K562 (cell line): ENCODE measurements around the gene CNPPD1. TPM values are rescaled to one million over a fixed set of nuclear protein-coding genes. Genes with fewer than 3 reads are reported as not detected.

Experiments
- CBFA2T3 ChIP-seq: fragments of 450-650 bp; IDR thresholded peaks from 2 replicates; pipeline ENCODE4 v1.6.1; 2017
- DPF2 ChIP-seq: fragments of 450-650 bp; IDR thresholded peaks from 2 replicates; pipeline ENCODE4 v1.6.1; 2016
- ESRRA ChIP-seq: fragments of 450-650 bp; IDR thresholded peaks from 2 replicates; pipeline ENCODE4 v1.6.1; 2014; ENCODE audit warnings: low read depth, mild to moderate bottlenecking, moderate library complexity, borderline replicate concordance
- HNRNPL ChIP-seq: fragments of 200-400 bp; formaldehyde crosslinking; IDR thresholded peaks from 2 replicates; pipeline ENCODE4 v1.6.1; 2017; ENCODE audit warnings: low read depth, mild to moderate bottlenecking, low read length
- IRF2 ChIP-seq: sonication (generic); formaldehyde crosslinking; IDR thresholded peaks from 2 replicates; pipeline ENCODE4 v1.8.1; 2022; ENCODE audit warnings: mild to moderate bottlenecking, missing genetic modification reagents
- KHSRP ChIP-seq: fragments of 450-650 bp; IDR thresholded peaks from 2 replicates; pipeline ENCODE4 v1.6.1; 2017
- MTF1 ChIP-seq: fragments of 250-450 bp; sonication (Bioruptor Pico); IDR thresholded peaks from 2 replicates; pipeline ENCODE4 v1.9.0; 2021; ENCODE audit warnings: moderate library complexity, mild to moderate bottlenecking, inconsistent platforms, borderline replicate concordance
- RAD51 ChIP-seq: fragments of 450-650 bp; IDR thresholded peaks from 2 replicates; pipeline ENCODE4 v1.7.1; 2016; ENCODE audit warnings: low read depth, mild to moderate bottlenecking, borderline replicate concordance
- SP2 ChIP-seq: IDR thresholded peaks from 2 replicates; pipeline ENCODE4 v1.6.1; 2011; ENCODE audit warnings: mild to moderate bottlenecking, low read depth, low read length, moderate library complexity; ENCODE audit not compliant: poor library complexity, severe bottlenecking; ENCODE audit errors: extremely low read depth
- SRSF9 ChIP-seq: fragments of 200-400 bp; formaldehyde crosslinking; IDR thresholded peaks from 2 replicates; pipeline ENCODE4 v1.6.1; 2017; ENCODE audit warnings: low read depth, low read length, borderline replicate concordance
- TAF7 ChIP-seq: fragments of 450-650 bp; IDR thresholded peaks from 2 replicates; pipeline ENCODE4 v1.6.1; 2016; ENCODE audit warnings: missing genetic modification characterization, missing compliant biosample characterization
- ZMIZ1 ChIP-seq, 2 experiments: fragments of 150-350 bp in 1 of 2; IDR thresholded peaks; 2 replicates each; pipeline ENCODE4 v1.6.1; 2012 to 2016; ENCODE audit warnings: low read depth in 2 of 2, low read length in 2 of 2, mild to moderate bottlenecking in 1 of 2, moderate library complexity in 1 of 2
- ZNF41 ChIP-seq: fragments of 250-450 bp; sonication (Bioruptor Pico); conservative IDR thresholded peaks from 2 replicates; pipeline ENCODE4 v1.4.0; 2020; ENCODE audit warnings: mild to moderate bottlenecking
- ZNF507 ChIP-seq: conservative IDR thresholded peaks from 2 replicates; pipeline ENCODE4 v1.6.1; 2017; ENCODE audit warnings: missing genetic modification characterization, missing compliant biosample characterization
- ZNF592 ChIP-seq: fragments of 450-650 bp; IDR thresholded peaks from 2 replicates; pipeline ENCODE4 v1.6.1; 2017; ENCODE audit warnings: antibody characterized with exemption, mild to moderate bottlenecking
- ZNF699 ChIP-seq: fragments of 250-450 bp; sonication (Bioruptor Pico); IDR thresholded peaks from 2 replicates; pipeline ENCODE4 v1.8.0; 2021; ENCODE audit warnings: mild to moderate bottlenecking, moderate library complexity; ENCODE audit not compliant: insufficient replicate concordance
- polyA plus RNA-seq, 8 experiments: library from polyadenylated mRNA; depleted of rRNA in 4 of 8; stranded (reverse) in 5 of 8; unstranded in 3 of 8; fragments of >200 nt; fragmentation: Nextera tagmentation in 2 of 8; fragmentation: Illumina TruSeq in 1 of 8; extraction: Ambion mirVana in 2 of 8; extraction: Trizol in 1 of 8; gene quantifications; 2 replicates each; pipeline versions ENCODE4 v1.2.1 to v1.2.3, GENCODE V29; 2011 to 2014; ENCODE audit warnings: inconsistent platforms in 1 of 8, missing spikeins in 1 of 8
- total RNA-seq, 7 experiments: library from RNA; depleted of rRNA in 6 of 7; stranded (reverse); fragments of >200 nt in 6 of 7; fragmentation: Illumina TruSeq in 2 of 7; extraction: Trizol in 2 of 7; gene quantifications; 2 replicates each; pipeline versions ENCODE4 v1.2.1 to v1.2.3, GENCODE V29; 2011 to 2021; ENCODE audit warnings: low replicate concordance in 1 of 7

Gene CNPPD1
- total and polyA plus RNA-seq, 9 of the 15 experiments (the other 6 are each of a cell fraction or from before 2014, with no cell fraction given), result 9.9 to 53.5 (median 27.0) TPM

GRCh38 chr2:219218732-219219701 is 42.3 kb upstream of the CNPPD1 start, which contains the start of gene ABCB6 (continued):
- TF ChIP-seq ZNF592 (peak; percentile 13), CBFA2T3 (no peak), HNRNPL (peak; percentile 48; the same call in 1 of the 2 replicates), IRF2 (CRISPR knock-in tag) (no peak), TAF7 (tag) (no peak), SP2 (no peak), ESRRA (0 out of 2 replicates have a peak, but pooled peaks have one; percentile 10), ZNF507 (tag) (no peak), SRSF9 (no peak), ZMIZ1 (IDR thresholded peaks at IDR 0.05; ENCODE audit: low read depth in 2 of 2, low read length in 2 of 2) (no peak), ZNF699 (no peak), RAD51 (peak; percentile 96), ZNF41 (CRISPR knock-in tag) (no peak), KHSRP (no peak), DPF2 (no peak), MTF1 (CRISPR knock-in tag) (no peak)
